ENCODE measurements around the gene ATCAY.
"Not testable (repeated sequence)": the region's sequence is repeated elsewhere in the genome, so short reads cannot be mapped to it uniquely, and the experiment has no call there.

ATCAY gene

DNA sequence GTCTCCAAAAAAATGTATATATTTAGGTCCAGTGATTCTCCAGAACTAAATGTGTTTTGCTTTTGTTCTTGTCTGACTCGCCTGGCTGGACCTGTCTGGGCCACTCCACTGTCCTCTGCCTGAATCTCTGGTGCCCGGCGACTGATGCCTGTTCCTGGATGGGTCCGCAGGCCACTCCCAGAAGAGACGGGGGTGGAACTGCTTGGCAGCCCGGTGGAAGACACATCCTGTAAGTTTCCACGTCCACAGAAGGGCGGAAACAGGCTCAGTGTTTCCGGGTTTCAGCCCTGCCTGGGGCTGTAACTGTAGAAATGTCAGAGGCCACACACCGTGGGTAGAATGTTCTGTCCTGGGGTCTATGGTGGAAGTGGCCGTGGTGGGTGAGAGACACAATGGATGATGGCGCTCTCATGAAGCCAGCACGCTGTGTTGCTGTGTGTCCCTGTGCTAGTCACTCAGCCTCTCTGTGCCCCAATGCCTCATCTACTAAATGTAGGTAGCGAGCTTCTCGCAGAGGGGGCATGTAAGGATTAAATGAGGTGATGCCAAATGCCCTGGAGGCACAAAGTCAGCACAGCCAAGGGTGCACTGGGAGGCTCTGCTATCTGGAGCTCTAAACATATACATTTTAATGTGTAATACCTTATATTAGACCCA is 22.0 kb downstream of the ATCAY start:
- DNase-seq, result no peak

- DNase-seq, result no peak
Observed at GRCh38 chr19:3904233-3904632, 23.7 kb downstream of the ATCAY start.

- no peak for DNase-seq
Observed at GRCh38 chr19:3907626-3908265, 27.3 kb downstream of the ATCAY start.

- DNase-seq, result no peak
Observed at GRCh38 chr19:3908266-3909054, 28.0 kb downstream of the ATCAY start.

DNA sequence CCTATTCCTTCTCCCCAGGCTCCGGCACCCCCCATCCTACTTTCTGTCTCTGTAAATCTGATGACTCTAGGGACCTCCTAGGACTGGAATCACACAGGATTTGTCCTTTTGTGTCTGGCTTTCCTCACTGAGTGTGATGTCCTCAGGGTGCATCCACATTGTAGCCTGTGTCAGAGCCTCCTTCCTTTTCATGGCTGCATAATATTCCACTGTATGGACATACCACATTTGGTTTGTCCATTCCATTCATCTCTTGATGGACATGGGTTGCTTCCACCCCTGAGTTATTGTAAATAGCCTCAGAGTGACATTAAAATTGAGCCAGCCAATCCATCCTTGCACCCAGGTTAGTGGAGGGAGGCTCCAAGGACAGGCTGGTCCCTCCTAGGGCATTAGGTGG is 29.6 kb downstream of the ATCAY start:
- DNase-seq, result no peak

DNA sequence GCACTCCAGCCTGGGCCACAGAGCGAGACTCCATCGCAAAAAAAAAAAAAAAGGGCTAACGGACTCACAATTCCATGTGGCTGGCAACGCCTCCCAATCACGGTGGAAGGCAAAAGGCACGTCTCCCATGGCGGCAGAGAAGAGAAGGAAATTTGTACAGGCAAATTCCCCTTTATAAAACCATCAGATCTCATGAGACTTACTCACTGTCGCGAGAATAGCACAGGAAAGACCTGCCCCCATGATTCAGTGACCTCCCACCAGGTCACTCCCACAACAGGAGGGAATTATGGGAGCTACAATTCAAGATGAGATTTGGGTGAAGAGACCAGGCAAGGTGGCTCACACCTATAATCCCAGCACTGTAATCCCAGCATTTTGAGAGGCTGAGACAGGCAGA is 33.7 kb downstream of the ATCAY start:
- no peak for DNase-seq

DNA sequence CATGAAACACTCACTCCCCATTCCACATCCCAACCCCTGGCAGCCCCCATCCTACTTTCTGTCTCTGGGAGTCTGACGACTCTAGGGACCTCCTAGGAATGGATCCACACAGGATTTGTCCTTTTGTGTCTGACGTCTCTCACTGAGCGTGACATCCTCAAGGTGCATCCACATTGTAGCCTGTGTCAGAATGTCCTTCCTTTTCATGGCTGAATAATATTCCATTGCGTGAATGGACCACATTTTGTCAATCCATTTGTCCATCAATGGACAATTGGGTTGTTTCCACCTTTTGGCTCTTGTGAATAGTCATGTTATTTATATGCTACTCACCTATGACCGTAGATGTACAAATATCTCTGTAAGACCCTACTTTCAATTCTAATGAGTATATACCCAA is 35.5 kb downstream of the ATCAY start:
- DNase-seq, result no peak

- no peak for DNase-seq
Observed at GRCh38 chr19:3919793-3920192, 39.3 kb downstream of the ATCAY start.

- DNase-seq, result no peak
Observed at GRCh38 chr19:3923096-3923758, 42.7 kb downstream of the ATCAY start.

- DNase-seq, result no peak
Observed at GRCh38 chr19:3923912-3924311, 43.4 kb downstream of the ATCAY start.

DNA sequence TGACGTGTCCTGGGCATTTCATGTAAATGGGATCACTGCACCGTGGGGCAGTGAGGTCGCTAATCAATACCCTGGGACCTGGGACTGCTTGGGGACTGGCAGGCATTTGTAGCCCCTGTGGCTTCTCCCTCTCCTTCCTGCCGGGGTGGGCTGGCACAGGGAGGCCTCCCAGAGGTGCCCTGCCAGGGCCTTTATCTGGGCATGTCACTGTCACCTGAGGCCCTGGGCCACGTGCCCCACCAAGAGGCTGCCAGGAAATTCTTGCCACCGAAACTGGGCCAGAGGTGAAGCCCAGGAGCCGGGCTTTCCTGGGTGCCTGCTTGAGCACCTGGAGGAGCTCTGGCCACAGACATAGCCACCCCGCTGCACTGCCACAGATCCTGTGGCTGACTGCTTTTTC is 50.6 kb downstream of the ATCAY start:
- no peak for DNase-seq

GRCh38 chr19:3932931-3933810 is 52.7 kb downstream of the ATCAY start, which contains the start of gene NMRK2:
Gene NMRK2, plus strand, starts transcription at chr19:3933069. Its CDS starts 603 bp downstream, at chr19:3933672.
- no peak for DNase-seq

- DNase-seq, result no peak
Observed at GRCh38 chr19:3936506-3937442, 56.3 kb downstream of the ATCAY start.

- not testable (repeated sequence) for DNase-seq
Observed at GRCh38 chr19:3938300-3938950, 57.9 kb downstream of the ATCAY start.

GRCh38 chr19:3942790-3943409 is 62.4 kb downstream of the ATCAY start:
- no peak for DNase-seq

- no peak for DNase-seq
Observed at GRCh38 chr19:3944018-3944721, 63.7 kb downstream of the ATCAY start.

- no peak for DNase-seq
Observed at GRCh38 chr19:3945838-3946237, 65.4 kb downstream of the ATCAY start.

DNA sequence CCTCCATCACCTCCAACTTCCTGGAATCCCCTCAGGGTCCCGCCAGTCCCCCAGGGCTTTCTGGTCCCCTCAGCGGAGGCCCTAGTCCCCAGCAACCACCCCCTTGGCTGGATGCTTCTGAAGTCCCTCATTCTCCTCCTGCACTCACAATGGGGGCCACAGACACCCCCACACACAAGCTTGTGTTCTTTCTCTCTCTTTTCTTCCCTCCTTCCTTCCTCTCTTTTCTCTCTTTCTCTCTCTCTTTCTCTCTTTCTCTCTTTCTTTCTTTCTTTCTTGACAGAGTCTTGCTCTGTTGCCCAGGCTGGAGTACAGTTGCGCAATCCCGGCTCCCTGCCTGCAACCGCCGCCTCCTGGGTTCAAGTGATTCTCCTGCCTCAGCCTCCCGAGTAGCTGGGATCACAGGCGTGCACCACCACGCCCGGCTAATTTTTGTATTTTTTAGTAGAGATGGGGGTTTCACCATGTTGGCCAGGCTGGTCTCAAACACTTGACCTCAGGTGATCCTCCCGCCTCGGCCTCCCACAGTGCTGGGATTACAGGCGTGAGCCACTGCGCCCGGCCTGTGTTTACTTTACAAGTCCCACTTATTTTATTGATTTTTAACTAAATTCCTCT is 66.9 kb downstream of the ATCAY start:
- not testable (repeated sequence) for DNase-seq
